Measurements from ENCODE around the gene MAP4.
"Not testable (repeated sequence)": the region's sequence is repeated elsewhere in the genome, so short reads cannot be mapped to it uniquely, and the experiment has no call there.

The MAP4 gene

DNA sequence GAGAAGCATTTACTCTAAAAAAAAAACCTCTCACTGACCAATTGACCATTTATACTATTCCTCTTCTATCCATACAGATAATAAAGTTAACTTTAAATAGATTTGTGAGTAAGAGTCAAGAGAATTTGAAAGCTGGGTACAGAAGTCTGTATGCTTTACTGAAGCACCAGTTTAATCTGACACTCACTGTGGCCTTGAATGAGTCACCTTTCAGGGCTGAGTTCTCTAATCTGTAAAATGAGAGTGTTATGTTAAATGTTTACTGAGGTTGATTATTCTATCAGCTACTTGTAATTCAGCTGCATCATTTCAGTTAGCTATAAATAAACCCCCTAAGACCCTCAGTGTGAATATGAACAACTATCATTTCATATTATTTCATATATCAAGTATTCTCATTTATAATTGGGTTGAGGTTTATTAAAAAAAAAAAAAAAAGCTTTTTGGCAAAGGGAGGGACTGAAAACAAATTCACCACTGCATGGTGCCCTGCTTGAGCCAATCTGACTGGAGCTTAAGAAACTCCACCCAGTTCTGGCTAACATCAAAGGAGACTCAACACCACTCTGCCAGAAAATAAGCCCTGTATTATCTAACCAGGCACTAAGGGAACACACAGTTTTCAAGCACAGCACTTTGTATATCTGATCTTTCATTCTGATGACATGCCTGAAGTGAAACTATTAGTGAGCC lies 2.8 kb downstream of the MAP4 start:
- DNase-seq, result no peak

GRCh38 chr3:48012659-48013058 lies 3.6 kb downstream of the MAP4 start:
- no peak for DNase-seq

DNA sequence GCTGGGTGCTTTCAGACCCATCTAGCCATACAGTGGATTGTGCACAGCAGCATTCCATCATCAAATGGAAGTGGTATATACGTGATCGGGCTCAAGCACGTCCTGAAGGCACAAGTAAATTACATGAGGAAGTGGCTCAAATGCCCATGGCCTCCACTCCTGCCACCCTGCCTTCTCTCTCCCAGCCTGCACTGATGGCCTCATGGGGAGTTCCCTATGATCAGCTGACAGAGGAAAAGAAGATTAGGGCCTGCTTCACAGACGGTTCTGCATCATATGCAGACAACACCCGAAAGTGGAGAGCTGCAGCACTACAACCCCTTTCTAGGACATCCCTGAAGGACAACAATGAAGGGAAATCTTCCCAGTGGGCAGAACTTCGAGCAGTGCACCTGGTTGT lies 8.2 kb downstream of the MAP4 start:
- not testable (repeated sequence) for DNase-seq

DNA sequence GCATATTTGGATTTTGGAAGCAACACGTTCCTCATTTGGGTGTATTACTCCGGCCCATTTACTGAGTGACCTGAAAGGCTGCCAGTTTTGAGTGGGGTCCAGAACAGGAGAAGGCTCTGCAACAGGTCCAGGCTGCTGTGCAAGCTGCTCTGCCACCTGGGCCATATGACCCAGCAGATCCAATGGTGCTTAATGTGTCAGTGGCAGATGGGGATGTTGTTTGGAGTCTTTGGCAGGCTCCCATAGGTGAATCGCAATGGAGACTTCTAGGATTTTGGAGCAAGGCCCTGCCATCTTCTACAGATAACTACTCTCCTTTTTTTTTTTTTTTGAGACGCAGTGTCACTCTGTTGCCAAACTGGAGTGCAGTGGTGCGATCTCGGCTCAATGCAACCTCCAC lies 8.9 kb downstream of the MAP4 start:
- not testable (repeated sequence) for DNase-seq

GRCh38 chr3:48006794-48007193 lies 9.4 kb downstream of the MAP4 start:
- DNase-seq, result not testable (repeated sequence)

- DNase-seq, result no peak
These were observed 11.5 kb downstream of the MAP4 start for GRCh38 chr3:48004694-48005093.

DNA sequence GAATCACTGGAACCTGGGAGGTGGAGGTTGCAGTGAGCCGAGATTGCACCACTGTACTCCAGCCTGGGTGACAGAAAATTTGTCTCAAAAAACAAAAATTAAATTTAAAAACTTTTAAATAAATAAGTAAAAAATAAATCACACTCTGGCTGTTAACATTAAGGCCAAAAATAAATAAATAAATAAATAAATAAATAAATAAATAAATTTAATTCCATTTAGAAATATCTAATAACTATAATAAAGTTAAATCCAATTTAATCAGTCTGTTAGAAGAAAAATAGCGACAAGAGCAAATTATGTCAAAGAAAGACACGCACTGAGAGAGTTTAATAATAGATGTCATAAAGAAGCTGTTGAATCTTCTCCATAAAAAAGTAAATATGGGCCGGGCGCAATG lies 13.4 kb downstream of the MAP4 start:
- no peak for DNase-seq

DNA sequence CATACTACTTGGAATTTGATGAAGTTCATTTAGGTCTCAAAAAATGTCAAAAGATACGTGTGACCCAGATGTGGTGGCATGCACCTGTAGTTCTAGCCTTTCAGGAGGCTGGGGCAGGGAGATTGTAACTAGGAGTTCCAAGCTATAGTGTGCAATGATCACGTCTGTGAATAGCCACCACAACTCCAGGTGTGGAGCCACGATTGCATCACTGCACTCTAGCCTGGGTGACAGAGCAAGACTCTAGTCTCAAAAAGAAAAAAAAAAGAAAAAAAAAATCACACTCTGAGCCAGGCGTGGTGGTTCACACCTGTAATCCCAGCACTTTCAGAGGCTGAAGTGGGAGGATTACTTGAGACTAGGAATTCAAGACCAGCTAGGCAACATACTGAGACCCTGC lies 14.2 kb downstream of the MAP4 start:
- no peak for DNase-seq

GRCh38 chr3:48000212-48000611 lies 16.0 kb downstream of the MAP4 start:
- no peak for DNase-seq

GRCh38 chr3:47996440-47996839 lies 19.8 kb downstream of the MAP4 start:
- DNase-seq, result no peak

DNA sequence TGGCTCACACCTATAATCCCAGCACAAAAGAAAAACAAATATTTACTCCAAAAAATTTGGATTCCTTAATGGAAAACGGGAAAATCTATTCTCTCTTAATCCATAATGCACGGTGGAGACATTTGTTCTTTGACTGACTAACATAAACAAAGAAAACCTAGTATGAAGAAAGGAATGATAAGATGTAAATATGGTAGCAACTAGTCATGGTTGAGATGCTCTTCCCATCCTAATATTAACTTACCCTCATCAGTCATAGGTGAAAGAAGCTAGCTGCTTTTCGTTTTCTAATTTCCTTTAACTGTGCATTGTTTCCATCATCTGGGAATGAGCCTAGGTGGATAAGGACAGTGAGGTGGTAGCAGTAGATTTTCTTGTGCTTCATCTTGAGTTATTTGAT lies 22.0 kb downstream of the MAP4 start:
- no peak for DNase-seq

GRCh38 chr3:47991341-47991740 lies 24.9 kb downstream of the MAP4 start:
- no peak for DNase-seq

GRCh38 chr3:47989981-47990440 lies 26.2 kb downstream of the MAP4 start:
- peak; percentile 67 for DNase-seq

GRCh38 chr3:47985381-47985780 lies 30.8 kb downstream of the MAP4 start:
- DNase-seq, result no peak

- peak; percentile 20 for DNase-seq
These were observed 32.0 kb downstream of the MAP4 start for GRCh38 chr3:47984075-47984728.

GRCh38 chr3:47980795-47981194 lies 35.4 kb downstream of the MAP4 start:
- no peak for DNase-seq

- no peak for DNase-seq
These were observed 37.1 kb downstream of the MAP4 start for GRCh38 chr3:47979070-47979469.

DNA sequence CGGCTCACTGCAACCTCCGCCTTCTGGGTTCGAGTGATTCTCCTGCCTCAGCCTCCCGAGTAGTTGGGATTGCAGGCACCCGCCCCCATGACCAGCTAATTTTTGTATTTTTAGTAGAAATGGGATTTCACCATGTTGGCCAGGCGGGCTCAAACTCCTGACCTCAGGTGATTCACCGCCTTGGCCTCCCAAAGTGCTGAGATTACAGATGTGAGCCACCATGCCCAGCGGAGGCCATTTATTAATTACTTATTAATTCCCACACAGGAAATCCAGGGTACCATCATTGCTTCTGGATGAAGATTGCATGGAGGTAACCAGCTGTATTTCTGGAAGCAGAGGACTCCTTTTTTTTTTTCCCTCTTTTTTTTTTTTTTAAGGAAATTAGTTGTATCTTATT lies 37.8 kb downstream of the MAP4 start:
- DNase-seq, result no peak

DNA sequence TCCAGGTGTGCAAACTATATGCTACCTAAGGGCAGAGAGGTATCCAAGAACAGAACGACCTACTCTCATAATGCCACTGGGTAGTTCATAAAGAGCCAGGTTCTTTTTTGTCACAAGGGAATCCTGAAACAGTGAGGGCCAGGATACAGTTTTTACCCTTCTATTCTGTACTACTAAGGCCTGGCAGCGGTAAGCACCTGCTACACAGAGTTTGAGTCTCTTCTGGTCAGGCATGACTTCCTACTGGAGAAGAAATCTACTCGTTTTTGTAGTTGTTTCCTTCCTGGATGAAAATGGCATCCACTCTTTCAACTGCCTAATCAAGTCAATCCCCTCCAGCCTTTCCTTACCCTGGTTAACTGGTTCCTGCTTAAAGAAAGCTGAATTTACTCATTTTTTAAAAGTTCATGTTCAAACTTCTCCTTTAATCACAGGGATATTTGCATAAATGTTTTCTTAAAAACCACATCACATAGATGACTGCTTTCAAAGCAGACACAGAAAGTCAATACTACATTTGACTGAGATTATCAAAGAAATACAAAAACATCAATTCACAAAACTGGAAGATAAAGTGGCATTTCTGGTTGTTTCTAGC lies 40.0 kb downstream of the MAP4 start:
- no peak for DNase-seq

- no peak for DNase-seq
These were observed 41.2 kb downstream of the MAP4 start for GRCh38 chr3:47974974-47975470.

- DNase-seq, result no peak
These were observed 45.1 kb downstream of the MAP4 start for GRCh38 chr3:47971081-47971480.

DNA sequence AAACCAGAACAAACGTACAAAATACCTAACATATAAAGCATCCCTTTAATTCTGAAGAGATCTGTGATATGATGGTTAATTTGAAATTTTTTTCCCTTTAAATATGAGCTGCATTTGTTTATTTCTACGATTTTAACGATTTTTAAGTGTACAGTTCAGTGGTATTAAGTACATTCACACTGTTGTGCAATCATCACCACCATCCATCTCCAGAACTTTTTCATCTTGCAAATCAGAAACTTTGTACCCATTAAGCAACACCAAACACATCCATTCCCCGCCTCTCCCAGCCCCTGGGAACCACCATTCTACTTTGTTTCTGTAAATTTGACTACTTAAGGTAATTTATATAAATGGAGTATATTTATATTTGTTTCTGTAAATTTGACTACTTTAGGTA lies 51.5 kb downstream of the MAP4 start:
- DNase-seq, result no peak

DNA sequence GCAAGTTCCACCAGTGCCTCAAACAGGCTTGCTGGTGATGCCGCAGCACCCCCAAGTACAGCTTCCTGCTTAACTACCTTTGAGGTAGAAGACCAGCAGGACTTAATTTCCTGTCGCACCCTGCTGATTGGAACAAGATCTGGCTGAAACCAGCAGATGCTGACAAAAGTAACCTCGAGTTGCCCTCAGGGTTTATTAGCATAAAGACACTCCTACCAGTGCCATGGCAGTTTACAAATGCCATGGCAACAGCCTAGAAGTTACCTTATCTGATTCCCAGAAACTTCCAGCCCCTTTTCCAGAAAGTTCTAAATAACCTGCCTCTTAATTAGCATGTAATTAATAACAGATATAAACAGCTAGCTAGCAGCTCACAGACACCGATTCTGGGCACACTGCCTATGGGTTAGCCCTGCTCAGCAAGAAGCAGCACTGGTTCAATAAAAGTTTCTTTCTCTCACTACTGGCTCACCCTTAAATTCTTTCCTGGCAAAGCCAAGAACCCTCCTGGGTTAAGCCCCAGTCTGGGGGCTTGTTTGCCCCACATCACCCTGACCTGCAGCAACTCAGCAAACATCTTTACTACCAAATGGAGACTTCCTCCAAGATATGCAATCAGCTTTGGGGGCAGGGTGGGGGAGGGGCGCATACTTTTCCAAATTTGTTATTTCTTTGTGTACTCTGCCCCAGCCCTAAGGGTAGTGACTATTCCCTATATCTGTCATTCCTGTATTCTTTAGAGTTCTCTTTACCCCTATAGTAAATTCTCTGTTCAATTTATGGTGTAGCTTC lies 54.2 kb downstream of the MAP4 start:
- DNase-seq, result peak; percentile 75
